IPS-20b (cell line): ENCODE data around the gene TMEM45B.
"Not testable (repeated sequence)": the region's sequence is repeated elsewhere in the genome, so short reads cannot be mapped to it uniquely, and the experiment has no call there.

Experiments used
- H3K27ac ChIP-seq: one replicate; pipeline ENCODE4 v1.5.1; 2013; ENCODE audit warnings: low read length
- H3K27me3 ChIP-seq: 2 replicates; pipeline ENCODE4 v1.6.1; 2013; ENCODE audit warnings: mild to moderate bottlenecking, low read length, inconsistent platforms; ENCODE audit not compliant: insufficient read depth
- H3K36me3 ChIP-seq: 2 replicates; pipeline ENCODE4 v1.6.1; 2013; ENCODE audit warnings: low read depth, mild to moderate bottlenecking, inconsistent platforms, low read length, moderate library complexity; ENCODE audit not compliant: insufficient read depth
- H3K4me1 ChIP-seq: 2 replicates; pipeline ENCODE4 v1.6.1; 2013; ENCODE audit warnings: mild to moderate bottlenecking, control low read depth, inconsistent platforms, low read length, moderate library complexity; ENCODE audit not compliant: insufficient read depth
- H3K4me3 ChIP-seq: 2 replicates; pipeline ENCODE4 v1.5.1; 2013; ENCODE audit warnings: mild to moderate bottlenecking, low read length, inconsistent platforms
- H3K9ac ChIP-seq: 2 replicates; pipeline ENCODE4 v1.6.1; 2013; ENCODE audit warnings: low read depth, mild to moderate bottlenecking, inconsistent platforms, low read length, moderate library complexity
- H3K9me3 ChIP-seq: 2 replicates; pipeline ENCODE4 v1.6.1; 2013; ENCODE audit warnings: mild to moderate bottlenecking, low read depth, low read length, inconsistent platforms; ENCODE audit not compliant: insufficient read depth

TMEM45B gene

DNA sequence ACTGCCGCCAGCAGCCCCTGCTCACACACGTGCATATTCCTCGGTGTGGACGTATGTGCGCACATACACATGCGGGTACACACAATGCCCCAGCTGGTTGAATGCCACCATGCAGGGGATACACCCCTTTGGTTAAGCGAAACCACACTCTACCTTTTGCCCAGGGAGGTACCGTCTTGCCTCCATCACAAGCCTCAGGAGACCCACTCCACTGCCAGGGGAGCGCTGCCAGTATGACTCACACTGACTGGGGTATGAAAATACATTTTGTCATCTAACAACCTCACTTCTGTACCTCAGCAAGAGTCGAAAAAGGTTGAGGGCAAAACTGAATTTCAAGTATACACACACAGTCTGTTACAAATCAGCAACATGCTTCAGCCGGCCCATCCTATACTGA is 39.4 kb downstream of the TMEM45B start:
- Histone ChIP-seq H3K9ac (no peak overlapping the region), H3K4me3 (no peak overlapping the region), H3K27ac (no peak overlapping the region), H3K36me3 (peaks cover 15% of the 10 kb centered on the region), H3K4me1 (no peaks in the 10 kb centered on the region), H3K9me3 (no peaks in the 10 kb centered on the region), H3K27me3 (no peaks in the 10 kb centered on the region)

DNA sequence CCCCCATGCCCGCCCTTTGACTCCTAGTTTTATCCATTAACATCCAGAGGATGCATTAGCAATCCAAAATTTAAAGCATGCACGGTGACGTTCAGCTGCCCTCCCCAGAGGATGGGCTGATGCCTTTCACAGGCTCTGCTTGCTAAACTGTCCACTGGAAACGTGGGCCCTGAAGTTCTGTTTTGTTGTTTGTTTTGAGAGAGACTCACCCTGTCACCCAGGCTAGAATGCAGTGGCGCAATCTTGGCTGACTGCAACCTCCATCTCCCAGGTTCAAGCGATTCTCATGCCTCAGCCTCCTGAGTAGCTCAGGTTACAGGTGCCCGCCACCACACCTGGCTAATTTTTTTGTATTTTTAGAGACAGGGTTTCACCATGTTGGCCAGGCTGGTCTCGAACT is 40.4 kb downstream of the TMEM45B start:
- H3K9me3 ChIP-seq, result no peaks in the 10 kb centered on the region
- H3K36me3 ChIP-seq, result peaks cover 23% of the 10 kb centered on the region
- no peak overlapping the region for H3K9ac ChIP-seq
- no peaks in the 10 kb centered on the region for H3K27me3 ChIP-seq
- H3K27ac ChIP-seq, result no peak overlapping the region
- no peak overlapping the region for H3K4me3 ChIP-seq
- H3K4me1 ChIP-seq, result no peaks in the 10 kb centered on the region

DNA sequence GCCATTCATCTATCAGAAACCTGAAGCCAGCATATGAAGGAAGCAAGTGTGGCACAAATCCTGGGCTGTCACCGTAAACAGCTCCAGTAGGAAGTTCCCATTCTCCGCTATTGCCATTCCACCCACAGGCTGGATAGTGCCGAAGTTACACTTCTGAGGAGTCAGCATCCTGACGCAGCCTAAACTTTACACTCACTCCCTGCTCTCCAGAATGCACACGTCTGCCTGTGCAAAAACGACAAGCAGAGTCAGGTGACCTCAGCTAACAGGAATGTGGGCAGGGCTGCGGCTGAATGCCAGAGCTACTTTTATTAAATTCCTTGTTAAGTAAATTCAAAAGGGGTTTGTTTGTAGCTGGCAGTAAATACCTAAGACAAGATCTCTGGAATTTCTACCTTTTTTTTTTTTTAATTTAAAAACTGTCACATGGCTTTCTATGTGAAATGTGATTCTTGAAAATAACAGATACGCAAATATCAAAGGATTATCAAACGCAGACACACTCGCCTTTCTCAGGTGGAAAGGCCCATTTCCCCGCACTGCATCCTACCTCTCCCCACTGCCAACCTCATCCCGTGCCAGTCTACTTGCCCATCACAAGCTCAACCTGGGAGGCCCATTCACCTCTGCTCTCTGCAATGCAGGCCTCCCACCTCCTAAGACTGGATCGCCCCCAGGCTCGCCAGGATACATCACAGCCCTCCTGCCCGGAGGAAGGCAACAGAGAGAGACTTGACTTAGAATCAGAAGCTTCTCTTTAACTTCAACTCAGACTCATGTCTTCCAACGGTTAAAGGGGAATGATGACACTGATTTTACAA is 46.3 kb downstream of the TMEM45B start:
- H3K36me3 ChIP-seq, result peaks cover 76% of the 10 kb centered on the region
- no peaks in the 10 kb centered on the region for H3K9me3 ChIP-seq
- no peak overlapping the region for H3K4me3 ChIP-seq
- H3K27me3 ChIP-seq, result no peaks in the 10 kb centered on the region
- H3K27ac ChIP-seq, result no peak overlapping the region
- no peaks in the 10 kb centered on the region; the same call in 1 of the 2 replicates for H3K4me1 ChIP-seq
- no peak overlapping the region for H3K9ac ChIP-seq

DNA sequence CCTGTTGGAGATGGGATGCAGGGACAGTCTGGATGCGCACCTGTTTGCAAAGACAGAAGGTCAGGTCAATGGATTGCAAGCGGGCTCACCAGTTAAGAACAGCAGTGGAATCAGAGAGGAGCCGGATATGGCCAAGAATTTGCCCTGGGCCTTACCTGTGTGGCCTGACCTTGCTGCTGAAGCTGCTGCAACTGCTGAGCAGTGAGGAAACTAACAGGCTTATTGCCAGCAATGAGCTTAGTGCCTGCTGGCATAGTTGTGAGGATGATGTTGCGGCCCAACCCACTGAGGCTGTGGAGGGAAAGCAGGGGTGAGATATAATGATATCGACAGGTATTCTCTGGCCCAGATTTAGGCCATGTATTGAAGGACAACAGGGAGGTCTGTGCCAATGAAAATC is 49.2 kb downstream of the TMEM45B start:
- Histone ChIP-seq H3K27me3 (no peaks in the 10 kb centered on the region), H3K36me3 (peaks cover 93% of the 10 kb centered on the region), H3K4me3 (no peak overlapping the region), H3K9ac (no peak overlapping the region), H3K9me3 (no peaks in the 10 kb centered on the region), H3K4me1 (no peaks in the 10 kb centered on the region; the same call in 1 of the 2 replicates), H3K27ac (no peak overlapping the region)

DNA sequence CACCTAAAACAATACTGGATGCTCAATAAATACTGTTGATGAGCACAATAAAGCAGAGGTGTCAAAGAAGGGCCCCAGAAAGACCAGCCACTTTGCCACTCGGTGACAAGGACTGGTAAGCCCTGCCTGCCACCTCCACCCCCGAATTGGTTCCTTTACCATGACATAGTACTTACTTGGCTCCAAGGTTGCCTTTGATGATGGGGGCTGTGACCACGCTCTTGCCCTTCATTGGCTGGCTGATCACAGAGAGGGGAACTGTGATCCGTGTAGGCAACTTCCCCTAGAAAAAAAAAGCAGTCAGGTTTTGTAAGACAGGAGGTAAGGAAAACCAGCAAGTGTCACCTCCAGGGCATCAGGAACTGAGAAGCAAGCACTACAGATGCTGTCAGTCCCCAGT is 50.1 kb downstream of the TMEM45B start:
- no peak overlapping the region for H3K27ac ChIP-seq

DNA sequence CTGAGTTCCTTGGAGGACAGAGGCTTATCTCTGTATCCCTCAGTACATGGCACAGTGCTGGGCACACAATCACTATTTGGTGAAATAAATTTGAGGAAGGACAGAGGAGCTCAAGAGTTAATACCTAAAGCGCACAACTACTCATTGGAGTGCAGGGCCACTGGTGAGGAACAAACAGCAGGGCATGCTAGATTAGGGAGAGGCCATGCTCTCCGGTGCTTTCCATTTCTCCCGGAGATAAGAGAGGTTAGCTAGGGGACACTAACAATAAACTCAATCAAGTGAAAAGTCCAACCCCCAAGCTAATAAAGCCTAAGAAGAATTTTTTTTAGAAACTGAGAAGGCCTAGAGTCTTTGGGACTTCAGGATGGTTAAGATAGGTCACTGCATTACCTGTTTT is 50.7 kb downstream of the TMEM45B start:
- Histone ChIP-seq H3K9ac (no peak overlapping the region), H3K36me3 (peaks cover 94% of the 10 kb centered on the region), H3K9me3 (no peaks in the 10 kb centered on the region), H3K27me3 (no peaks in the 10 kb centered on the region), H3K4me3 (no peak overlapping the region), H3K27ac (no peak overlapping the region), H3K4me1 (no peaks in the 10 kb centered on the region; the same call in 1 of the 2 replicates)

More for the DNA sequence above, 50.1 kb downstream of the TMEM45B start:
- Histone ChIP-seq H3K36me3 (peaks cover 94% of the 10 kb centered on the region), H3K27me3 (no peaks in the 10 kb centered on the region), H3K9ac (no peak overlapping the region), H3K9me3 (no peaks in the 10 kb centered on the region), H3K4me3 (no peak overlapping the region), H3K4me1 (no peaks in the 10 kb centered on the region; the same call in 1 of the 2 replicates)

DNA sequence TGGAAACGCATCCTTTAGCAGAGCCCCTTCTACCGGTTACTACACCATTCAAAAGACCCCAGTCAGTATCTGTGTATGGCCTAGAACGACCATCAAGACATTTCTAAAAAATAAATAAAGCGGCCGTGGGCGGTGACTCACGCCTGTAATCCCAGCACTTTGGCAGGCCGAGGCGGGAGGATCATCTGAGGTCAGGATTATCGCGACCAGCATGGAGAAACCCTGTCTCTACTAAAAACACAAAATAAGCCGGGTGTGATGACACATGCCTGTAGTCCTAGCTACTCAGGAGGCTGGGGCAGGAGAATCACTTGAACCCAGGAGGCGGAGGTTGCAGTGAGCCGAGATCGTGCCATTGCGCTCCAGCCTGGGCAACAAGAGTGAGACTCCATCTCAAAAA is 53.0 kb downstream of the TMEM45B start:
- peaks cover 100% of the 10 kb centered on the region for H3K36me3 ChIP-seq
- not testable (repeated sequence) for H3K4me3 ChIP-seq, H3K4me1 ChIP-seq, H3K27me3 ChIP-seq, H3K9me3 ChIP-seq, H3K27ac ChIP-seq, H3K9ac ChIP-seq

DNA sequence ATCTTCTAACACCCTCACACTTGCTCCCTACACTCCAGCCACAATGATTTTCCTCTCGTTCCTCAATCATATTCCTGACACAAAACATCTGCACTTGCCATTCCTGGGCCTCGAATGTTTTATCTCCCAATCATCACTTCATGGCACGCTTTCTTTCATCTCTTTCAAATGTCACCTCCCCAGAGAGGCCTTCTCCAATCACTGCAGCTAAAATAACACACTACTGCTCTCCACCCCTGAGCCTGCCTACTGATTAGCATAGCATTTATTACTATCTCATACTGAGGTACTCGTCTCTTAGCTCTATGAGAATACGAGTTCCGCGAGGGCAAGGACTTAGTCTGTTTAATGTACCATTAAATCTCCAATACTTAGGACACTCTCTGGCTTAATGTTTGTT is 56.3 kb downstream of the TMEM45B start:
- no peak overlapping the region for H3K27ac ChIP-seq
- no peaks in the 10 kb centered on the region for H3K9me3 ChIP-seq
- no peak overlapping the region for H3K9ac ChIP-seq
- H3K4me3 ChIP-seq, result no peak overlapping the region
- no peaks in the 10 kb centered on the region for H3K4me1 ChIP-seq
- no peaks in the 10 kb centered on the region for H3K27me3 ChIP-seq
- peaks cover 100% of the 10 kb centered on the region for H3K36me3 ChIP-seq

DNA sequence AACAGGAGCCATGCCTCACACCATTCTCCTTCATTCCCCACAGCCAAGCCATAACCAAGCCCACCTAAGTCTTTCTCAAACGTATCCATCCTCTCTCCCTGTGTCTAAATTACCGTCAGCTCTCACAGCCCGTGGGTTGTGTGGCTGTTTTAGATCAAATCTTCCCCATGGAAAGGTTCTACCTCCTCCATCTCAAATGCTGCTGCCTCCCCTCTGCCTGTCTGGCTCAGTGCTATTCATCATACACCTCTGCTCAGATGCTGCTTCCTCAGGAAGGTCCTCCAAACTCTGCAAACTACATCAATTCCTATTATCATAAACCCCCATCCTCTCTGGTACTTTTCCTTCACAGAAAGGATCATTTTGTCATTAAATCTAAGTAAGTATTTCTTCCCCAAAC is 64.7 kb downstream of the TMEM45B start:
- H3K27ac ChIP-seq, result no peak overlapping the region
- H3K27me3 ChIP-seq, result no peaks in the 10 kb centered on the region
- H3K9ac ChIP-seq, result no peak overlapping the region
- no peaks in the 10 kb centered on the region for H3K4me1 ChIP-seq
- no peaks in the 10 kb centered on the region for H3K9me3 ChIP-seq
- H3K4me3 ChIP-seq, result no peak overlapping the region
- peaks cover 99% of the 10 kb centered on the region for H3K36me3 ChIP-seq

DNA sequence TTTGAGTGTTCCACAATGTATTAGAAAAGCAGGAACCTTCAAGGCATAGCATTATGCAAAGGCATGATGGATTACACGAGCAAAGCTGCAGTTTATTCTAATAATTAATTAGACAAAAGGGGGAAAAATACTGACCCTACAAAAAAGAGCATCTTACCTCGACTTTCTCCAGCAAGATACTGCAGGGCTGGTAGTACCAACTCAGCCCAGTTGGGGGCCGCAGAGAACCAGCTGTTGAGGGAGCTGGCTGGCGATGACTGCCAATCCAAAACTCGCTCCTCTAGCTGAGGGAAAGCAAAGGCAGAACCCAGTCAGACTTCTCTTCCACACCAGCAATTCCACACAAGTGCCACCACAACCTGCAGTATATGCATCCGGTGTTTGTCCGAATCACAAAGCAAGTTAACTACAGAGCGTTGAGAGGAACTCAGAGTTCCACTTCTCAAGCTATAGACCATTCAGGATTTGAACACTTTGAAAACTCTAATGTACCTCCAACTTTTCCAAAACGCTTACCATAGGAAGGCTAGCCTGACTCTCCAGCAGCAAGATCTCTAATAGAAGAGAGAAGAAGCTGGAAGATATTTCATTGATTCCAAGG is 66.0 kb downstream of the TMEM45B start:
- no peak overlapping the region for H3K27ac ChIP-seq
- no peak overlapping the region for H3K4me3 ChIP-seq
- no peak overlapping the region for H3K9ac ChIP-seq
- no peaks in the 10 kb centered on the region for H3K9me3 ChIP-seq
- H3K36me3 ChIP-seq, result peaks cover 99% of the 10 kb centered on the region
- H3K27me3 ChIP-seq, result no peaks in the 10 kb centered on the region
- no peaks in the 10 kb centered on the region for H3K4me1 ChIP-seq

DNA sequence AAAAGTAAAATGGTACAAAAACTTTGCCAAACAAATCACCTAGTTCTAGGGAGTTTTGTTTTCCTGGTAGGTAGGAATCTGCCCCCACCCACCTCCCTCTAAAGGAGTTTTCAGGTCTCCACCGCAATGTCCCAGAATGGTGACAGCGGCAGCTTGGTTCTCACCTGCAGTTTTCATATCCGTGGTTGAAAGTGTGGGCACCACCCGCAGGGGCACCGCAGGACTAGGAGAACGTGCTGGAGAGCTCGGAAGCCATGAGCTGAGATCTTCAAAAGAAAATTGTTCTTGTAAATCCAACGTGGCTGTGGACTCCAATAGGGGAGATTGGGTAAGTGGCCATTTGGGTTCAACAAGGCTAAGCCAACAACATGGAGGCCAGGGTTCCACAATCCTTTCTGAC is 68.9 kb downstream of the TMEM45B start:
- Histone ChIP-seq H3K4me3 (no peak overlapping the region), H3K27ac (no peak overlapping the region), H3K9ac (no peak overlapping the region), H3K4me1 (no peaks in the 10 kb centered on the region), H3K27me3 (no peaks in the 10 kb centered on the region), H3K9me3 (no peaks in the 10 kb centered on the region), H3K36me3 (peaks cover 98% of the 10 kb centered on the region)

DNA sequence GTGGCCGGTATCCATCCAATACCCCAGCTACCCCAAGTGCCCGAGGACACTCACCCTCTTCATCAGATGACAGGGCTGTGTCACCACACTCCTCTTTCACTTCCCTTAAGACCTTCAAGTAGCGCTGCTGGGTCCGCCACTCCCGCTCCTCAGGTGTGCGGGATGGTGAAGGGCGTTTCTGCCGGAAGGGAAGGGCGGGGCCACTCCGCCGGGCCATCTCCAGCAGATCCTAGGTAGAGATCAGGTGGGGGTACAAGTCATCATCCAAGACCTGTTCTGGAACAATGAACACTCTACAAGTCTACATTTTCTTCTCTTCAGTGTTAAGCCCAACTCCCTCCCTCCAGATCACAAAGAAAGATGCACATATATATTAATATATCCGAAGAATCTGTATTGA is 69.7 kb downstream of the TMEM45B start:
- no peak overlapping the region for H3K4me3 ChIP-seq
- H3K27ac ChIP-seq, result no peak overlapping the region
- H3K4me1 ChIP-seq, result no peaks in the 10 kb centered on the region
- no peaks in the 10 kb centered on the region for H3K27me3 ChIP-seq
- peaks cover 99% of the 10 kb centered on the region for H3K36me3 ChIP-seq
- H3K9me3 ChIP-seq, result no peaks in the 10 kb centered on the region
- no peak overlapping the region for H3K9ac ChIP-seq
